Astrocyte of the hippocampus (primary cell): Measurements from ENCODE around the gene DNMT3A.

Source experiments
- DNase-seq: peaks from one replicate; pipeline ENCODE4 v3.0.0; 2011; ENCODE audit warnings: low read depth, low spot score

The DNMT3A gene

GRCh38 chr2:25341753-25342371, at the start of gene DNMT3A:
TSS of gene DNMT3A (minus strand) at chr2:25341925. CDS start at chr2:25313984, 27,941 bp downstream.
- DNase-seq = peak; percentile 92

- DNase-seq = no peak
Observed at GRCh38 chr2:25389161-25389560, 47.4 kb upstream of the DNMT3A start.

- no peak for DNase-seq
Observed at GRCh38 chr2:25388491-25388890, 46.8 kb upstream of the DNMT3A start.

GRCh38 chr2:25387876-25388449, 46.2 kb upstream of the DNMT3A start:
- no peak for DNase-seq

GRCh38 chr2:25386971-25387875, 45.5 kb upstream of the DNMT3A start:
- no peak for DNase-seq

- no peak for DNase-seq
Observed at GRCh38 chr2:25385910-25386309, 44.2 kb upstream of the DNMT3A start.

GRCh38 chr2:25383806-25384205, 42.1 kb upstream of the DNMT3A start:
- no peak for DNase-seq

- DNase-seq = no peak
Observed at GRCh38 chr2:25381502-25381901, 39.8 kb upstream of the DNMT3A start.

GRCh38 chr2:25380586-25381375, 39.1 kb upstream of the DNMT3A start:
- no peak for DNase-seq

GRCh38 chr2:25380023-25380422, 38.3 kb upstream of the DNMT3A start:
- DNase-seq = no peak

GRCh38 chr2:25379535-25379934, 37.8 kb upstream of the DNMT3A start:
- DNase-seq = no peak

- no peak for DNase-seq
Observed at GRCh38 chr2:25378731-25379490, 37.2 kb upstream of the DNMT3A start.

- no peak for DNase-seq
Observed at GRCh38 chr2:25377822-25378421, 36.2 kb upstream of the DNMT3A start.

- peak; percentile 96 for DNase-seq
Observed at GRCh38 chr2:25376750-25377621, 35.3 kb upstream of the DNMT3A start.

- DNase-seq = no peak
Observed at GRCh38 chr2:25375989-25376545, 34.3 kb upstream of the DNMT3A start.

GRCh38 chr2:25375371-25375988, 33.8 kb upstream of the DNMT3A start:
- DNase-seq = no peak

- no peak for DNase-seq
Observed at GRCh38 chr2:25374827-25375226, 33.1 kb upstream of the DNMT3A start.

GRCh38 chr2:25374411-25374810, 32.7 kb upstream of the DNMT3A start:
- no peak for DNase-seq
